Neural cell (in vitro differentiated cells): ENCODE results near the gene NPEPL1. TPM values are rescaled to one million over a fixed set of nuclear protein-coding genes. Genes with fewer than 3 reads are reported as not detected.

ENCODE experiments used
- H2AFZ ChIP-seq: fragments of 200-600, 300-800 bp; sonication (generic), shearing (Covaris generic); 2 replicates; pipeline ENCODE4 v1.6.0; 2014; ENCODE audit warnings: low read depth, mild to moderate bottlenecking, antibody characterized with exemption, low read length, moderate library complexity
- H3F3A ChIP-seq: fragments of 200-600 bp; shearing (Covaris generic); 2 replicates; pipeline ENCODE4 v1.6.1; 2016; ENCODE audit warnings: mild to moderate bottlenecking, moderate library complexity, mixed read lengths, antibody characterized with exemption, low read length; ENCODE audit not compliant: insufficient read depth, poor library complexity, severe bottlenecking
- H3K27ac ChIP-seq: fragments of 200-600, 300-800 bp; sonication (generic), shearing (Covaris generic); 2 replicates; pipeline ENCODE4 v1.5.1; 2014; ENCODE audit warnings: mild to moderate bottlenecking, low read length, moderate library complexity
- H3K27me3 ChIP-seq: fragments of 300-800, 200-600 bp; sonication (generic), shearing (Covaris generic); 2 replicates; pipeline ENCODE4 v1.6.0; 2014; ENCODE audit warnings: mild to moderate bottlenecking, low read depth, low read length, moderate library complexity; ENCODE audit not compliant: insufficient read depth
- H3K36me3 ChIP-seq: fragments of 300-800, 200-600 bp; sonication (generic), shearing (Covaris generic); 2 replicates; pipeline ENCODE4 v1.5.1; 2014; ENCODE audit warnings: mild to moderate bottlenecking, antibody characterized with exemption, low read length, moderate library complexity; ENCODE audit not compliant: insufficient read depth
- H3K4me2 ChIP-seq: fragments of 300-800, 200-600 bp; sonication (generic), shearing (Covaris generic); 2 replicates; pipeline ENCODE4 v1.6.0; 2014; ENCODE audit warnings: mild to moderate bottlenecking, low read length
- H3K4me3 ChIP-seq: fragments of 300-800, 200-600 bp; sonication (generic), shearing (Covaris generic); 2 replicates; pipeline ENCODE4 v1.5.1; 2014; ENCODE audit warnings: mild to moderate bottlenecking, low read length, moderate library complexity
- H3K79me2 ChIP-seq: fragments of 200-600 bp; shearing (Covaris generic); replicated peaks from 2 replicates; pipeline ENCODE4 v1.6.0; 2014; ENCODE audit warnings: mild to moderate bottlenecking, low read length, moderate library complexity; ENCODE audit not compliant: insufficient read depth
- H3K9ac ChIP-seq: fragments of 300-800, 200-600 bp; sonication (generic), shearing (Covaris generic); 2 replicates; pipeline ENCODE4 v1.6.1; 2016; ENCODE audit warnings: mild to moderate bottlenecking, low read length, mixed read lengths
- H3K9me2 ChIP-seq: fragments of 200-600 bp; shearing (Covaris generic); 2 replicates; pipeline ENCODE4 v1.6.1; 2016; ENCODE audit warnings: mild to moderate bottlenecking, low read length, mixed read lengths; ENCODE audit not compliant: insufficient read depth
- H3K9me3 ChIP-seq: fragments of 200-600, 300-800 bp; sonication (generic), shearing (Covaris generic); 2 replicates; pipeline ENCODE4 v1.6.1; 2016; ENCODE audit warnings: mild to moderate bottlenecking, mixed run types, low read length, moderate library complexity, mixed read lengths
- H4K20me1 ChIP-seq: fragments of 200-600 bp; shearing (Covaris generic); 2 replicates; pipeline ENCODE4 v1.6.1; 2016; ENCODE audit warnings: mild to moderate bottlenecking, mixed run types; ENCODE audit not compliant: insufficient read depth
- EP300 ChIP-seq: fragments of 450-650 bp; conservative IDR thresholded peaks from 2 replicates; pipeline ENCODE4 v1.6.1; 2014; ENCODE audit warnings: antibody characterized with exemption, mild to moderate bottlenecking, moderate library complexity; ENCODE audit not compliant: poor library complexity, severe bottlenecking
- EZH2 ChIP-seq: fragments of 200-600, 300-800 bp; shearing (Covaris generic), sonication (generic); IDR thresholded peaks from 2 replicates; pipeline ENCODE4 v1.6.1; 2014; ENCODE audit warnings: antibody characterized with exemption, low read length, borderline replicate concordance, mild to moderate bottlenecking; ENCODE audit not compliant: insufficient read depth, poor library complexity, severe bottlenecking
- MXI1 ChIP-seq: fragments of 450-650 bp; conservative IDR thresholded peaks from 2 replicates; pipeline ENCODE4 v1.6.1; 2014; ENCODE audit warnings: antibody characterized with exemption, mild to moderate bottlenecking; ENCODE audit not compliant: poor library complexity, severe bottlenecking
- POLR2AphosphoS5 ChIP-seq: IDR thresholded peaks from 2 replicates; pipeline ENCODE4 v1.6.1; 2012
- RAD21 ChIP-seq: fragments of 450-650 bp; conservative IDR thresholded peaks from 2 replicates; pipeline ENCODE4 v1.6.1; 2014; ENCODE audit warnings: antibody characterized with exemption, mild to moderate bottlenecking, moderate library complexity
- SMC3 ChIP-seq: fragments of 450-650 bp; conservative IDR thresholded peaks from 2 replicates; pipeline ENCODE4 v1.6.1; 2014; ENCODE audit warnings: antibody characterized with exemption, mild to moderate bottlenecking, moderate library complexity; ENCODE audit not compliant: poor library complexity
- TAF1 ChIP-seq: IDR thresholded peaks from 2 replicates; pipeline ENCODE4 v1.6.1; 2012; ENCODE audit warnings: low read depth
- polyA plus RNA-seq: library from polyadenylated mRNA; depleted of rRNA; stranded (reverse); fragments of >200 nt; gene quantifications from 2 replicates; pipeline ENCODE4 v1.2.3, GENCODE V29; 2014
- TF ChIP-seq, protein P1 (sequence below): IDR thresholded peaks from 2 replicates; pipeline ENCODE4 v1.6.1; 2012; ENCODE audit warnings: borderline replicate concordance
- TF ChIP-seq, protein P2 (sequence below): fragments of 450-650 bp; IDR thresholded peaks from 2 replicates; pipeline ENCODE4 v1.5.1; 2014; ENCODE audit warnings: antibody characterized with exemption, mild to moderate bottlenecking, moderate library complexity; ENCODE audit not compliant: poor library complexity, severe bottlenecking

Gene NPEPL1
- polyA plus RNA-seq, 1 donor from 2014 or later: 63.4 TPM

DNA sequence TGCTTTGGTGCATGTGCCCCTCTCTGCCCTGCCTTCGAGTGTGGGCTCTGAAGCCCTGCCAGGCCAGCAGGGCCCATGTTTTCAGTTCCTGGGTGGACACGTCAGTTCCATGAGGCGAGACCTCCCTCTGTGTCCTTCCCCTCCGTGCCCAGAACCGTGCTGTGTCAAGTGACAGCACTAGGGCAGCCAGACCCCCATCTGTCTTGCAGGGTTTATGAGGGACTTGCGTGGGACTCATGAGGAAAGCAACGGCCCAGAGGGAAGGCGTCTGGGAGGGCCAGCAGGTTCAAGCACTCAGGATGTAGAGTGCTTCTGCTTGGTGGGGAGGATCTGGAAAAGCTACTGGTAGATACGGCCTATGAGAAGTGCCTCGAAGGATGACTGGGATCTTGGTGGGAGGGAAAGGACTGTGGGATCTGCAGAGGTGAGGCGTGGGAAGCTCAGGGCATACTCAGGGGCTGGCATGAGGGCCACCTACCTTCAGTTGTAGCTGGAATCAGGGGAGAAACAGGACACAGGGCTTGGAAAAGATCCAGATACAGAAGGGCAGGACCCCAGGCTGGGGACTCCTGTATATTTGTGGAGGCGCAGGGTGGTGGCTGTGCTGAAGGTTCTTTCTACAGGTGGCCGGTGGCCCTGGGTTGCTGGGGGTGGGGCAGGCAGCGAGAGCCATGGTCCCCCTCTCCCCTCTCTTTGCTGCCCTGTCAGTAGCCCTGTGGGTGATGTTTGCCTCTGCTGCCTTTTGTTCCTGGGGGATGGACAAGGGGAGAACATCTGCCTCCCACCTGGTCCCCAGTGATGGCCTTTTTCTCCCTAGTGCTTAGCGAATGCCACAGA is 5.5 kb downstream of the NPEPL1 start:
- Histone ChIP-seq H3K4me2 (no peak overlapping the region), H3K36me3 (peaks cover 10% of the 10 kb centered on the region), H2AFZ (no peak overlapping the region), H4K20me1 (no peaks in the 10 kb centered on the region), H3K79me2 (no peaks in the 10 kb centered on the region), H3K9me3 (peaks cover 6% of the 10 kb centered on the region), H3K27me3 (no peaks in the 10 kb centered on the region), H3F3A (no peaks in the 10 kb centered on the region), H3K9me2 (no peaks in the 10 kb centered on the region), H3K27ac (no peak overlapping the region), H3K4me3 (no peak overlapping the region), H3K9ac (no peak overlapping the region)
- TF ChIP-seq, protein P1, sequence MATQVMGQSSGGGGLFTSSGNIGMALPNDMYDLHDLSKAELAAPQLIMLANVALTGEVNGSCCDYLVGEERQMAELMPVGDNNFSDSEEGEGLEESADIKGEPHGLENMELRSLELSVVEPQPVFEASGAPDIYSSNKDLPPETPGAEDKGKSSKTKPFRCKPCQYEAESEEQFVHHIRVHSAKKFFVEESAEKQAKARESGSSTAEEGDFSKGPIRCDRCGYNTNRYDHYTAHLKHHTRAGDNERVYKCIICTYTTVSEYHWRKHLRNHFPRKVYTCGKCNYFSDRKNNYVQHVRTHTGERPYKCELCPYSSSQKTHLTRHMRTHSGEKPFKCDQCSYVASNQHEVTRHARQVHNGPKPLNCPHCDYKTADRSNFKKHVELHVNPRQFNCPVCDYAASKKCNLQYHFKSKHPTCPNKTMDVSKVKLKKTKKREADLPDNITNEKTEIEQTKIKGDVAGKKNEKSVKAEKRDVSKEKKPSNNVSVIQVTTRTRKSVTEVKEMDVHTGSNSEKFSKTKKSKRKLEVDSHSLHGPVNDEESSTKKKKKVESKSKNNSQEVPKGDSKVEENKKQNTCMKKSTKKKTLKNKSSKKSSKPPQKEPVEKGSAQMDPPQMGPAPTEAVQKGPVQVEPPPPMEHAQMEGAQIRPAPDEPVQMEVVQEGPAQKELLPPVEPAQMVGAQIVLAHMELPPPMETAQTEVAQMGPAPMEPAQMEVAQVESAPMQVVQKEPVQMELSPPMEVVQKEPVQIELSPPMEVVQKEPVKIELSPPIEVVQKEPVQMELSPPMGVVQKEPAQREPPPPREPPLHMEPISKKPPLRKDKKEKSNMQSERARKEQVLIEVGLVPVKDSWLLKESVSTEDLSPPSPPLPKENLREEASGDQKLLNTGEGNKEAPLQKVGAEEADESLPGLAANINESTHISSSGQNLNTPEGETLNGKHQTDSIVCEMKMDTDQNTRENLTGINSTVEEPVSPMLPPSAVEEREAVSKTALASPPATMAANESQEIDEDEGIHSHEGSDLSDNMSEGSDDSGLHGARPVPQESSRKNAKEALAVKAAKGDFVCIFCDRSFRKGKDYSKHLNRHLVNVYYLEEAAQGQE: no peak
- no peak for TF ChIP-seq EP300
- no peak for TF ChIP-seq TAF1
- TF ChIP-seq POLR2AphosphoS5: no peak
- TF ChIP-seq, protein P2, sequence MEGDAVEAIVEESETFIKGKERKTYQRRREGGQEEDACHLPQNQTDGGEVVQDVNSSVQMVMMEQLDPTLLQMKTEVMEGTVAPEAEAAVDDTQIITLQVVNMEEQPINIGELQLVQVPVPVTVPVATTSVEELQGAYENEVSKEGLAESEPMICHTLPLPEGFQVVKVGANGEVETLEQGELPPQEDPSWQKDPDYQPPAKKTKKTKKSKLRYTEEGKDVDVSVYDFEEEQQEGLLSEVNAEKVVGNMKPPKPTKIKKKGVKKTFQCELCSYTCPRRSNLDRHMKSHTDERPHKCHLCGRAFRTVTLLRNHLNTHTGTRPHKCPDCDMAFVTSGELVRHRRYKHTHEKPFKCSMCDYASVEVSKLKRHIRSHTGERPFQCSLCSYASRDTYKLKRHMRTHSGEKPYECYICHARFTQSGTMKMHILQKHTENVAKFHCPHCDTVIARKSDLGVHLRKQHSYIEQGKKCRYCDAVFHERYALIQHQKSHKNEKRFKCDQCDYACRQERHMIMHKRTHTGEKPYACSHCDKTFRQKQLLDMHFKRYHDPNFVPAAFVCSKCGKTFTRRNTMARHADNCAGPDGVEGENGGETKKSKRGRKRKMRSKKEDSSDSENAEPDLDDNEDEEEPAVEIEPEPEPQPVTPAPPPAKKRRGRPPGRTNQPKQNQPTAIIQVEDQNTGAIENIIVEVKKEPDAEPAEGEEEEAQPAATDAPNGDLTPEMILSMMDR: no peak
- no peak for TF ChIP-seq EZH2
- TF ChIP-seq RAD21: no peak
- no peak for TF ChIP-seq MXI1
- no peak for TF ChIP-seq SMC3

DNA sequence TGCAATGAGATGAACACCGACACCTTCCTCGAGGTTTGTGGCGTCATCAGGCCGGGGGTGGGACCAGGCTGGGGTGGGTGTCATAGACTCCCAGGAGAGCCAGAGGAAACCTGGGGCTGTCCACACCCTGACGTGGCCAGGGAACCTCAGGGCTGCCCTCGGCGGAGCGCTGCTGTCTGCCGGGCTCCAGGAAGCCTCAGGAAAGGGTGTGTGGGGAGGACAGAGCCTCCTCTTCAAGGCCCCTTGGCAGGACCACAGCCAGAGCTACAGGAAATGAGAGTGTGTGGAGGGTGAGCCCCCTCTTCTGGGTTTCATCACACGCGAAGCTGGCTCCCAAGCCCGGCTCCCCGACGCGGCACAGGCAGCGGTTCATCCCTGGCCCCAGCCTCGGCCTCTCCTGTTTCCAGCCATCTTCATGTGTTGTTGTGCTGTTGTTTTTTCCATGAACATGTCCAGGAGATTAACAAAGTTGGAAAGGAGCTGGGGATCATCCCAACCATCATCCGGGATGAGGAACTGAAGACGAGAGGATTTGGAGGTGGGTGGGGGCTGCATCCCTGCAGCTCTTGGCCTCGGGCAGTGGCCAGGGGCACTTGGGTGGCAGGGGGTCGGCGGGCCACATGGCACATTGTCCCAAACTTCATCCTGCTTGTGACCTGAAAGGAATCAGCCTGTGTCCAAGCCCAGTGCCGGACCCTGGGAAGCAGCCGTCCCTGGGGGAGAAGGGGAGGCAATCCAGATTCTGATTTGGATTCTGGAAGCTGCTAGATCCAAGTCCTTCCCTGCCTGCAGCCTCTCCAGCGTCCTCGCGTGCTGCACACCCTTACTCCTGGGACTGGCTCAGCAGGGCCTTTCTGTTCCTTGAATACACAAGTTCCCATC is 6.4 kb downstream of the NPEPL1 start:
- Histone ChIP-seq H2AFZ (no peak overlapping the region), H3K79me2 (no peaks in the 10 kb centered on the region), H3K36me3 (peaks cover 16% of the 10 kb centered on the region), H3K9me3 (peaks cover 6% of the 10 kb centered on the region), H3K27ac (no peak overlapping the region), H3K9ac (no peak overlapping the region), H3K27me3 (no peaks in the 10 kb centered on the region), H3K9me2 (no peaks in the 10 kb centered on the region), H4K20me1 (no peaks in the 10 kb centered on the region), H3K4me2 (no peak overlapping the region), H3K4me3 (no peak overlapping the region), H3F3A (no peaks in the 10 kb centered on the region)
- no peak for TF ChIP-seq TAF1
